HFF-Myc (cell line): ENCODE measurements around the gene AXIN1.
A peak's percentile ranks its signal among the peaks of the same experiment; 100 is the strongest.

Source experiments
- DNase-seq: peaks from one replicate; pipeline ENCODE4 v3.0.0-alpha.2; 2011; ENCODE audit warnings: low read depth; ENCODE audit errors: extremely low read depth
- H3K4me3 ChIP-seq: replicated peaks from 2 replicates; pipeline ENCODE4 v1.5.1; 2011; ENCODE audit warnings: low read depth, mild to moderate bottlenecking, control low read depth, low read length
- CTCF ChIP-seq: IDR thresholded peaks from 2 replicates; pipeline ENCODE4 v1.5.1; 2012; ENCODE audit warnings: mild to moderate bottlenecking, low read depth, low read length, control low read depth; ENCODE audit errors: missing control alignments

The AXIN1 gene

GRCh38 chr16:320206-320605 is 32.3 kb downstream of the AXIN1 start:
- DNase-seq = no peak
- no peak for TF ChIP-seq CTCF

GRCh38 chr16:318628-319027 is 33.9 kb downstream of the AXIN1 start:
- no peak for DNase-seq
- H3K4me3 ChIP-seq = no peak overlapping the region
- peak; percentile 24 for TF ChIP-seq CTCF

More at GRCh38 chr16:320206-320605, 32.3 kb downstream of the AXIN1 start:
- no peak overlapping the region for H3K4me3 ChIP-seq

- DNase-seq = no peak
- TF ChIP-seq CTCF = no peak
- no peak overlapping the region for H3K4me3 ChIP-seq
These were observed 34.9 kb downstream of the AXIN1 start for GRCh38 chr16:317583-317982.

GRCh38 chr16:316741-317464 is 35.6 kb downstream of the AXIN1 start:
- no peak for TF ChIP-seq CTCF

GRCh38 chr16:314795-315299 is 37.7 kb downstream of the AXIN1 start:
- no peak overlapping the region for H3K4me3 ChIP-seq
- no peak for TF ChIP-seq CTCF
- DNase-seq = no peak

More at GRCh38 chr16:316741-317464, 35.6 kb downstream of the AXIN1 start:
- H3K4me3 ChIP-seq = no peak overlapping the region
- no peak for DNase-seq

GRCh38 chr16:314351-314750 is 38.2 kb downstream of the AXIN1 start:
- DNase-seq = no peak
- no peak overlapping the region for H3K4me3 ChIP-seq
- no peak for TF ChIP-seq CTCF
